HG03196 (cell line): ENCODE data around the gene BCAS3.
"Not testable (repeated sequence)": the region's sequence is repeated elsewhere in the genome, so short reads cannot be mapped to it uniquely, and the experiment has no call there.

Experiments used
- ATAC-seq: cut with Tn5 transposase; IDR thresholded peaks from one replicate; pipeline ENCODE4 v1.9.1; 2021; ENCODE audit not compliant: unreplicated experiment

Gene BCAS3

DNA sequence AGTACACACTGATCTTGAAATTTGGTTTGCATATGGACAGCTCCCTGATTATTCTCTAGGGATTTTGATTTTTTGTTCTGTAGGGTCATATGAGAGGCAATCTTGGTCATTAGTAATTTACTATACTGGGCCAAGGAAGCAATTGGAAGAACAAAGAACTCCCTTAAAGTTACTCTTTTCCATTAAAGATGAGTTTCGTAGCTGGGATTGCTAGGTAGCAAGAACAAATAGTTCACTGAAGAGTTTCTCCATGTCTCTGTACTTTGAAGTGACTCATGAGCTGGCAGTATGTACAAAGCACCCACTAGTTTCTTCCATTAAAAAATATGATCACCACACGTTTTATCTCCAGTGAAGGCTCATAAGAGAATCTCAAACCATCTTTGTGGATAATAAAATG, 6.2 kb upstream of the BCAS3 start:
- ATAC-seq: no peak

DNA sequence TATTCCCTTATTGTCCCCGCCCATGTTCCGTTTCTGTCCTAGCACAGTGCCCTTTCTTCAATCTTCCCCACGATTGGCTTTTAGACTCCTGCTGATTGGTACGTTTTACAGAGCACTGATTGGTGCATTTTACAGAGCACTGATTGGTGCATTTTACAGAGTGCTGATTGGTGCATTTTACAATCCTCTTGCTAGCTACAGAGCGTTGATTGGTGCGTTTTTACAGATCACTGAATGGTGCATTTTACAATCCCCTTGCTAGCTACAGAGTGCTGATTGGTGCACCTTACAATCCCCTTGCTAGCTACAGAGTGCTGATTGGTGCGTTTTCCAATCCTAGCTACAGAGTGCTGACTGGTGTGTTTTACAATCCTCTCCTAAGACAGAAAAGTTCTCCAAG, 3.0 kb upstream of the BCAS3 start:
- ATAC-seq: not testable (repeated sequence)

DNA sequence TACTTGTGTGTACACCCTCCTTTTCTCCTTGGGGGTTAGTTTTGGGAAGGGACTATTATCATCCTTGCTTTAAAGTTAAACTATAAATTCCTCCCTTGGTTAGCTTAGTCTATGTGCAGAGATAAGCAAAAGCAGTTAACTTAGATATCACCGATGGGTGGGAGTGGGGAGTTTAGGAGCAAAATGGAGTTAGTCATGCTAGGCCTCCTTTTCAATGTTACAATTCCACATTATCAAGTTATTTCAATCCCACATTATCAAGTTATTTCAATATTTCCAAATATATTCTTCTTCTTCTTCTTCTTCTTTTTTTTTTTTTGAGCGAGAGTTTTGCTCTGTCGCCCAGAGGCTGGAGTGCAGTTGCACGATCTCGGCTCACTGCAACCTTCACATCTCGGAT, 1.7 kb upstream of the BCAS3 start:
- ATAC-seq: no peak

DNA sequence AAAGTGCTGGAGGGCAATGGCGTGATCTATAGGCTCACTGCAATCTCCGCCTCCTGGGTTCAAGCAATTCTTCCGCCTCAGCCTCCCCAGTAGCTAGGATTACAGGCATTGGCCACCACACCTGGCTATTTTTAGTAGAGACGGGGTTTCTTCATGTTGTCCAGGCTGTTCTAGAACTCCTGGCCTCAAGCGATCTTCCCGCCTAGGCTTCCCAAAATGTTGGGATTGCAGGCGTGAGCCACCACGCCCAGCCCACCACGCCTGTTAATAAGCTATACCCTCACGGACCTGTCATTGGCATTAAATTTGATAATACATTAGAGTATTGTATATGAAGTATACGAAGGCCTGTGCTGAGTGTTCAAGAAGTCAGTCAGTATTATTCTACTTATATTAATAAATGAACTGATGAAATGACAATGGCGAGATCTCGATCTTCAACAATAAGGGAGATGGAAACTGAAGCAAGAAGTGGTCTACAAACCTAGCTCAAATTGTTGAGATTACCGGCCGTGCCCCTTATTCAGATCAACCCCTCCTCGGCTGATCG, 818 bp upstream of the BCAS3 start:
- no peak for ATAC-seq

DNA sequence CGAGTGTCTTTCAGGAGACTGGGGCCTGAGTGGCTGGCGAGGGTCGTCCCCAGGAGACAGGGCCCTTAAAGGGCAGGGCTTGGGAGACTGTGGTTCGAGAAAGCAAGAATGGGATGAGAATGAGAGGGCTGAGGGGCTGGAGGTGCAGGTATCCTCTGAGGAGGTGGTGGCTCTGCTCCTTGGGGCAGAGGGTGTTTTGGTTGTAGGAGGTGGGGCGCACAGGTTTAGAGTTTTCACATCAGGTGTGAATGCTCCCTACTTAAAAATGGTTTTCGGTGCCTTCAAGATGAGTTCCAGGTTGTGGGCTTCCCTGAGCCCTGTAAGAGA, 430 bp downstream of the BCAS3 start:
- ATAC-seq: no peak

DNA sequence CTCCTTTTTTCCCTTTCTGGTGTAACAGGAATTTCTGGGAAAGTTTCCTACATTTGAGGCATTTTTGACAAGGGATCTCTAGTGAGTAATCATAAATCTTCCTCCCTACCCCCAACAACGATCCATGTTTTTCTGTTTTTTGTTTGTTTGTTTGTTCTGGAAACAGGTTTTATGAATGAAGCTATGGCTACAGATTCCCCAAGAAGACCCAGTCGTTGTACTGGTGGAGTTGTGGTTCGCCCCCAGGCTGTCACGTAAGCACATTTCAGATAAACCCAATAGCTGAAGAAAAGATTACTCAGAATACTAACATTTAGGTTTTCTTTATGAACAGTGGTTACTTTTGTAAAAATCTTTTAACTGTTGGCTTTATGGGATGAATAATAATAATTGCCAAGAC, 1.6 kb downstream of the BCAS3 start:
- ATAC-seq: no peak

DNA sequence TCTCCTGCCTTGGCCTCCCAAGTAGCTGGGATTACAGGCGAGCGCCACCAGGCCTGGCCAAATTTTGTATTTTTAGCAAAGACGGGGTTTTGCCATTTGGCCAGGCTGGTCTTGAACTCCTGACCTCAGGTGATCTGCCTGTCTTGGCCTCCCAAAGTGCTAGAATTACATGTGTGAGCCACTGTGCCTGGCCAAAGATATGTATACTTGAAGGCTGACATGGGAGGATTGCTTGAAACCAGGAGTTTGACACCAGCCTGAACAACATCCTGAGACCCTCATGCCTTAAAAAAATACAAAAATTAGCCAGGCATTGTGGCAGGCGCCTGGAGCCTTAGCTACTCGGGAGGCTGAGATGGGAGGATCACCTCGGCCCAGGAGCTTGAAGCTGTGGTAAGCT, 3.1 kb downstream of the BCAS3 start:
- ATAC-seq: no peak

DNA sequence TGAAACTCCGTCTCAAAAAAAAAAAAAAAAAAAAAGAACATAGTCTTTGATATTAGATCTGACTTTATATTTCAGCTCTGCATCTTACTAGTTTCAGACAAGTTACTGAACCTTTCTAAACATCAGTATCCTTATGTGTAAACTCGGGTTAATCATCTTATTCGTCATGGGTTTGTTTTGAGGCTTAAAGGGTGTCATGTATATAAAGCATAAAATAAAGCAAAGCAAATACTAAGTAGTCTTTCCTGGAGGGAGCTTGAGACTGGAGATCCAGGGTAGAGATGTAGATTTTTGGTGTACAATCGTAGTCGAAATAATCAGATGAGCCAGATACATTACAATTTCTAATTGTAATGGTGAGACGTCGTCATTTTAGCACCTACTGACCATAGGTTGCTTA, 7.8 kb downstream of the BCAS3 start:
- no peak for ATAC-seq

DNA sequence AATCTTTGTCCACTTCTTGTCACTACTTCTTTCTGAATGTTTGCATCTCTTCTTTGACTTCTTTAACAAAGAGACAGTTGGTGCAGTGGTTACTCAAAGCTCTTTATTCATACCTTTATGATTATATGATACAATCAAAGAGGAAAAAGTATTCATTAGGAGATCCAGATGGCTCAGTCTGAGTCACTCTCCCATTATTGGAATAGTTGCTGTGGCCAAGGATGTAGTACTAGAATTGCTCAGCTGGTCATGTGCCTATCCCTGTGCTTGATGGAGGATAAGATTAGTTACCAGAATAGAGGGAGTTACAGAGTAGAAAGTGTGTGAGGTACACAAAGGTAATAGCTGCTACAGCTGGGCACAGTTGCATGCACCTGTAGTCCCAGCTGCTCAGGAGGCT, 18.3 kb downstream of the BCAS3 start:
- ATAC-seq: no peak

DNA sequence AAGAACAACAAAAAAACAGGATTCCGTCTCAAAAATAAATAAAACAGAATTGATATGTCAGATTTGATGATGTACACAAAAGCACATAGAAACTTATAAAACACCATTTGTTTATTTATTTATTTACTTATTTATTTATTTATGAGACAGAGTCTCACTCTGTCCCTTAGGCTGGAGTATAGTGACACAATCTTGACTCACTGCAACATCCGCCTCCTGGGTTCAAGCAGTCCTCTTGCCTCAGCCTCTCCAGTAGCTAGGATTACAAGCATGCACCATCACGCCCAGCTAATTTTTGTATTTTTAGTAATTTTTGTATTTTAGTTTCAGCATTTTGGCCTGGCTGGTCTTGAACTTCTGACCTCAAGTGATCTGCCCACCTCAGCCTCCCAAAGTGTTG, 21.4 kb downstream of the BCAS3 start:
- ATAC-seq: no peak

DNA sequence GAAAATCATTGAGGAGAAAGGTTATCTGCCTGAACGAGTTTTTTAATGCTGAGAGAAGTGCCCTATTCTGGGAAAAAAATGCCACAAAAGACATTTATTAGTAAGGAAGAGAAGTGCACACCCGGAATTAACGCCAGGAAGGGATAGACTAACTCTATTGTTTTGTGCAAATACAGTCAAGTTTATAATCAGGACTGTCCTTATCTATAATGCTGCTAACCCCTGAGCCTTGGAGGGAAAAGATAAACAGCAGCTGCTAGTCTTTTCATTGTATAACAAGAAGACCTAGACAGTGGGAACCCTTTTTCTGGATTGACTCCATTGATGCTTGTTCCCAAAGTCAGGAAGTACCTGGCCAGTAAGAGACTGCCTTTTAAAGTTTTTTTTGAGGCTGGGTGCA, 26.5 kb downstream of the BCAS3 start:
- ATAC-seq: no peak

DNA sequence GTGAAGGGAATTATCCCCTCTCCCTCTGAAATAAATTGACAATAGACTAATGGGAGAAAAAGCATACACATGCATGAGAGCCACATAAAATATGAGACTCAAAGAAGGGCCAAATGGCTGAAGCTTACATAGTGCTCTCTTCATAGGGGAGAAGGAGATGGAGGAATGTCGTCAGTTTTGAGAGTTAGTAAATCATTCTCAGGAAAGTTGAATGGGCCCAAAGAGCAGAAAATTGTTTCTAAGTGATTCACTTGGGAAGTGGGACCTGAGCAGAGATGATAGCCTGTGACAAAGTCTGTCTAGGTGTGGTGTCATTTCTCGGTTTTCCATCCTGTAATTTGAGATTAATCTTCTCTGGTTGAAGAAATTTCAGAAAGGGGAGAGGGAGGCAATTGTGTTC, 35.0 kb downstream of the BCAS3 start:
- no peak for ATAC-seq

DNA sequence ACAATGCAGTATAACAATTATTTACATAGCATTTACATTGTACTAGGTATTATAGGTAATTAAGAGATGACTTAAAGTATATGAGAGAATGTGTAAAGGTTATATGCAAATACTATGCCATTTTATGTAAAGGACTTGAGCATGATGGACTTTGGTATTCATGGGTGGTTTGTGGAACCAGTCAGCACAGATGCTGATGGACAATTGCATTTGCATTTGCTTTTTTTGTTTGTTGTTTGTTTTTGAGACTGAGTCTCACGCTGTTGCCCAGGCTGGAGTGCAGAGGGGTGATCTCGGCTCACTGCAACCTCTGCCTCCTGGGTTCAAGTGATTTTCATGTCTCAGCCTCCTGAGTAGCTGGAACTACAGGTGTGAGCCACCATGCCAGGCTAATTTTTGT, 36.0 kb downstream of the BCAS3 start:
- ATAC-seq: no peak

DNA sequence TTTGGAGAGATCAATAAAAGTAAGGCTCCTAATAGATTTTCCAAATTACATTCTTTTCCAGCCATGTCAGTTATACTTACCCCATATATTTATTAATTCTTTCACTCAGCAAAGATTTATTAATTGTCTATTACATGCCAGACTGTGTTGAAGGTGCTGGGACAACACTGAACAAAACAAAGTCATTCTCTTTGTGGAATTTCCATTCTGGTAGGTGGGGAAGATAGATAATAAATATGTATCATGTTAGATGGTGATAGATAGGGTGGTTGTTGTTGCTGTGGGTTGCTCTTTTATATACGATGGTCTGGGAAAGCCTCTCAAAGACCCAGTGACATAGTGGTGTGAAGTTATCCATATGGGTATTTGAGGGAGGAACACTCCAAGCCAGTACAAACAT, 39.1 kb downstream of the BCAS3 start:
- no peak for ATAC-seq

DNA sequence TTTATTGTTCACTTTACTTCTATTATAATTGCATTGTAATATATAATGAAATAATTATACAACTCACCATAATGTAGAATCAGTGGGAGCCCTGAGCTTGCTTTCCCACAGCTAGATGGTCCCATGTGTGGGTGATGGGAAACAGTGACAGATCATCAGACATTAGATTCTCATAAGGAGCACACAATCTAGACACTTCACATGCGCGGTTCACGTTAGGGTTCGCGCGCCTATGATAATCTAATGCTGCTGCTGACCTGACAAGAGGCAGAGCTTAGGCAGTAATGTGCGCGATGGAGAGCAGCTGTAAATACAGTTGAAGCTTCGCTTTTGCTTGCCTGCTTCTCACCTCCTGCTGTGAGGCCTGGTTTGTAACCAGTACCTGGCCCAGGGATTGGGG, 40.2 kb downstream of the BCAS3 start:
- ATAC-seq: no peak

DNA sequence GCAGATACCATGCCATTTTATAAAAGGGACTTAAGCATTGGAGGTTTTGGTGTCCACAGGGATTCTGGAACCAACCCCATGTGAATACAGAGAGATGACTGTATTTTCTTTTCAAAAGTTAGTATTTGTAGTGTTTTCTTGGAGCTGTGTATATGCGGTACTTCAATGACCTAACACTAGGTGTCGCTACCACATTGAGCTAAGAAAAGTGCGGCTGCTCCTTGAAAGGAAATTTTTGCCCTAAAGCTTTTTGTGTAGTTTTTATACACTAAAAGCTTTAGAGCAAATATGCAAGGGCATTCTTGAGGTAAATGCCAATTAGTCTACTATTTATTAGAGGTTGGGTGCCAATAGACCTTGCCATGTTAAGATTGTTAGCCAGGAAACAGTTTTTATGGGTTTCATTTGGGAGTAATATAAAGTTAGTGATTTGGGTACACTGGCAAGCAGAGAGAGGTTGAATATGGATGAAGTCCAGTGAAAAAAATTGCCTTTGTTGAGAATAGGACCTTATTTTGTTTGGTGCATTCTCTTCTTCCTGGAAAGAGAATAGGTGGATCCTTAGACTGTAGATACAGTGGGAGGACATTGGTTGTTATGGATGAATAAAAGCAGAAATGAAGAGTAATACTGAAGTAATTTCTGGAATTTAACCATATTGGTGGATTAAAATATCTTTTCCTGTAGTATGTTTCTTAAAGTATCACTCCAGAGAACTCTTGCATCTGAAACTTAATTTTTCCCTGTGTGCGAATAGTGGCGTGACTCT, 43.3 kb downstream of the BCAS3 start:
- ATAC-seq: no peak

DNA sequence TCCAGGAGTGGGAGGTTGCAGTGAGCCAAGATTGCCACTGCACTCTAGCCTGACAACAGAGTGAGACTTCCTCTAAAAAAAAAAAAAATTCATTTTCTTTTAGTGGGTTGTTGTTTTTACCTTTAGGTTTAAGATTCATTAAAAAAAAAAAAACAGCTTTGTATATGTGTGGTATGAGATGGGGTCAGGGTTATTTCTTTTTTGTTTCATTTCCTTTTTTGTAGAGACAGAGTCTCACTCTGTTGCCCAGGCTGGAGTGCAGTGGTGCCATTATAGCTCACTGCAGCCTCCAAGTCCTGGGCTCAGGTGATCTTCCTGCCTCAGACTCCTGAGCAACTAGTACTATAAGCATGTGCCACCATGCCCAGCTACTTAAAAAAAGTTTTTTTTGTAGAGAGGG, 47.0 kb downstream of the BCAS3 start:
- no peak for ATAC-seq

DNA sequence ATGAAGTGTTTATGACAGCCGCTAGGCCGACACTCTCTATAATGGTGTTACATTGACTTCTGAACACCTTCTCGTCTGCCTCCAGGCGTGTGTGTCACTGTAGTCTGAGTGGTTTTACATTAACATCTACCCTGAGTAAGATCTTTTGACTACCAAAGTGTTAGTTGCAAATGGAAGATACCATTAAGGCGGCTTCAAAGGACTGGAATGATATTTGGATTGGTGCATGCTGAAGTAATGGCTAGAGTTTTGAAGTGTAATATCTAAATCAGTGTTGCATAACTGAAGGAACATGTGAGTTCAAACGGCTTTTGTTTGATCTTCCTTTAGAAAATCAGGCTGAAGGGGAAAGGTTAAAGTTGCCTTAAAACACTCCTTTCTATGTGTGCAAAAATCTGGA, 52.2 kb downstream of the BCAS3 start:
- ATAC-seq: no peak

DNA sequence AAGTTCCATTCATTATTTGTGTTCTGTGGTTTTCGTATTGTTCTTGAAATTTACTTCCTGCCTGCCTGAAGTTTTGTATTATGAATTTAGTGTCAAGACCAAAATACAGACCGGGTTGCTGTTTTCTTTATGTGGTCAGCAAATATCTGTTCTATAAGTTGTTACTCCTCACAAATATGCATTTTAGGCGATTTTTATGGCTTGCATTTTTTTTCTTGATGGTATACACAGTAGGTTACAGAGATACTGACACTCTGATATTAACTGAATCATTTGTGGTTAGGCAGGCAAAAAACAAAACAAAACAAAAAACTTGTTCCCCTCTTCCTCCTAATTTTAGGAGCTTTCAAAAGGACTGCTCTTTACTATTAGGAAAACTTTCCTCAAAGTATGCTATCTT, 52.6 kb downstream of the BCAS3 start:
- ATAC-seq: no peak

DNA sequence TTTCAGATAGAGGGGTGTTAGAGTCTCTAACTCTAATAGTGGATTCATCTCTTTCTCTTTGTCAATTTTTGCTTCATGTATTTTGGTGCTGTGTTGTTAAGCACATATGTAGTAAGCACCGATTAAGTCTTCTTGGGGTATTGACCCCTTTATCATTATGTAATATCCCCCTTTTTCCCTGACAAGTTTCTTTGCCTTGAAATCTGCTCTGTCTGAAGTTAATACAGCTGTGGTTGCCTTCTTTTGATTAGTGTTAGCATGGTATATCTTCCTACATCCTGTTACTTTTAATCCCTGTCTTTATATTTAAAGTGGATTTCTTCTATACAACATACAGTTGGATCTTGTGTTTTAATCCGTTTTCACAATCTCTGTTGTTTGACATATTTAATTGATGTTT, 60.6 kb downstream of the BCAS3 start:
- ATAC-seq: no peak

DNA sequence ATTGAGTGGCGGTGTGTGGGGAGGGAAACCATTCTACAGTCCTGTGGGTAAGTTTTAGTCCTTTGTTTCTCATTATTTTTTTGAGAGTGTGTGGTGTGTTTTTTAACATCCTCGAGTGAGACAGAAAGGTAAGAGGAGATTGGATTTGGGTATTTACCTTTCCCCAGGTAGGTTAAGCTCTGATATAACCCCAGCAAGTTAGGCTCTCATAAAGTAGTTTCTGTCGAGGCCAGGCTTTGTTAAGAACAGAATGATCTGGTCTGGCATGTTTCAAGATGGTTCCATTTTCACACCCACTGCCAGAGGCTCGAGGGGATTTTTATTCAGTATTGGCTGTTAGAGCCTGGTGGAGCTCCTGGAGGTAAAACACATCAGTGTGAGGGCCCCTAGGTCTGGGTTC, 62.9 kb downstream of the BCAS3 start:
- ATAC-seq: no peak

DNA sequence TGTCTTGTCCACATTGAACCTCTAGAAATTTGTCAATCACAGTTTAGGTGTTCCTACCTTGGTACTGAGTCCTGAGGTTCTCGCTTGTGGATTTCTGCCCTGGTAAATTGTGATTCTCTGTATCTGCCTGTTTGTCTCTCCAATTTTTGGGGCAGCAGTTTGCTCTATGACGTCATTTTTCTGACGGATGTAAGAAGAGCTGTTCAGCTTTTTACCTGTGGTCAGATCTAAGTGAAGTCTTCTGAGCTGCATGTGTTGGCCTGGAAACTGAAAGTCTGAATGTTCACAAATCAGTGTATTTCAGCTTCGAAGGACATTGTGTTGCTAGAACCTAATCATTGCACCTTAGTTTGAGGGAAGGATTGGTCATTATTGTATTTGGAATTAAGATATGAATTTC, 63.4 kb downstream of the BCAS3 start:
- ATAC-seq: no peak

DNA sequence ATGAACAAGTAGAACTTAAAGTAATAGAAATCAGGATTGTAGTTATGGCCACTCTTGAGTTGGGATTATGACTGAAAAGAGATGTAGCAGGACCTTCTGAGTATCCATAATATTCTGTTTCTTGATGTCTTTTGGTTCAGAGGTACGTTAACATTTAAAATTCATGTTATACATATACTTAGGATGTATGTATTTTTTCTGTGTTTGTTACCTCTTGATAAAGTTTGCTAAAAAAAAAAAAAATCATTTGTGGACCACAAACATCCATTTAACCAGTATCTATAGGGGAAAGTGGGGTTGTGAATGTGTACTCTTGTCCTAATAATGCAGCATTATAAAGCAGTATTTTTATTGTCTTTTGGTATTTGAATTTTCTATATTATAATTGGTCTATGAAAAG, 65.6 kb downstream of the BCAS3 start:
- no peak for ATAC-seq
